GM23338 (cell line): ENCODE measurements around the gene CNOT10. TPM values are rescaled to one million over a fixed set of nuclear protein-coding genes. Genes with fewer than 3 reads are reported as not detected.
A peak's percentile ranks its signal among the peaks of the same experiment; 100 is the strongest.

Source experiments
- ATAC-seq: fragments of 200-7000 bp; cut with Tn5 transposase; 3 replicates; pipeline ENCODE4 v1.9.1; 2020
- DNase-seq: peaks from one replicate; pipeline ENCODE4 v3.0.0-alpha.2; 2015; ENCODE audit warnings: low spot score
- H2AFZ ChIP-seq: fragments of 200-600 bp; sonication (generic); 2 replicates; pipeline ENCODE4 v1.8.0; 2016; ENCODE audit warnings: antibody characterized with exemption, mild to moderate bottlenecking, moderate library complexity
- H3F3A ChIP-seq: fragments of 200-600 bp; sonication (generic); replicated peaks from 2 replicates; pipeline ENCODE4 v1.8.0; 2017; ENCODE audit warnings: antibody characterized with exemption, mixed run types, low read depth
- H3K27ac ChIP-seq: fragments of 200-600 bp; sonication (generic); 2 replicates; pipeline ENCODE4 v1.6.1; 2016; ENCODE audit warnings: low read depth
- H3K27me3 ChIP-seq: fragments of 200-600 bp; sonication (generic); 2 replicates; pipeline ENCODE4 v1.8.0; 2016; ENCODE audit warnings: mild to moderate bottlenecking, mixed run types, moderate library complexity; ENCODE audit not compliant: insufficient read depth
- H3K36me3 ChIP-seq: fragments of 200-600 bp; sonication (generic); 2 replicates; pipeline ENCODE4 v1.8.0; 2016; ENCODE audit warnings: mild to moderate bottlenecking; ENCODE audit not compliant: insufficient read depth
- H3K4me1 ChIP-seq: fragments of 200-600 bp; sonication (generic); 2 replicates; pipeline ENCODE4 v1.8.0; 2016; ENCODE audit warnings: mild to moderate bottlenecking, moderate library complexity; ENCODE audit not compliant: insufficient read depth
- H3K4me2 ChIP-seq: fragments of 200-600 bp; sonication (generic); 2 replicates; pipeline ENCODE4 v1.7.1; 2017; ENCODE audit warnings: mixed run types
- H3K4me3 ChIP-seq: fragments of 200-600 bp; sonication (generic); 2 replicates; pipeline ENCODE4 v1.6.1; 2016; ENCODE audit warnings: mixed run types
- H3K79me2 ChIP-seq: fragments of 200-600 bp; sonication (generic); replicated peaks from 2 replicates; pipeline ENCODE4 v1.8.0; 2017; ENCODE audit warnings: mild to moderate bottlenecking; ENCODE audit not compliant: insufficient read depth
- H3K9me2 ChIP-seq: fragments of 200-600 bp; sonication (generic); 2 replicates; pipeline ENCODE4 v1.8.0; 2017; ENCODE audit not compliant: insufficient read depth
- H4K20me1 ChIP-seq: fragments of 200-600 bp; sonication (generic); replicated peaks from 2 replicates; pipeline ENCODE4 v1.8.0; 2017; ENCODE audit warnings: mild to moderate bottlenecking; ENCODE audit not compliant: insufficient read depth
- H3K27ac Mint-ChIP-seq: 2 replicates; pipeline ENCODE4 v1.8.0; 2020; ENCODE audit warnings: inconsistent platforms, mild to moderate bottlenecking, moderate library complexity, mixed read lengths
- H3K27me3 Mint-ChIP-seq: 3 replicates; pipeline ENCODE4 v1.8.0; 2022; ENCODE audit warnings: low read depth, mild to moderate bottlenecking, moderate library complexity, mixed read lengths, inconsistent platforms; ENCODE audit not compliant: insufficient read depth, poor library complexity
- H3K36me3 Mint-ChIP-seq: 3 replicates; pipeline ENCODE4 v1.8.0; 2021; ENCODE audit warnings: low read depth, mild to moderate bottlenecking, inconsistent platforms, moderate library complexity, mixed read lengths
- H3K4me1 Mint-ChIP-seq: 3 replicates; pipeline ENCODE4 v1.8.0; 2020; ENCODE audit warnings: mild to moderate bottlenecking, inconsistent platforms, mixed read lengths
- H3K4me3 Mint-ChIP-seq: 3 replicates; pipeline ENCODE4 v1.8.0; 2021; ENCODE audit warnings: moderate library complexity, mild to moderate bottlenecking, inconsistent platforms, mixed read lengths
- H3K9me3 Mint-ChIP-seq: 3 replicates; pipeline ENCODE4 v1.8.0; 2020; ENCODE audit warnings: moderate library complexity, mild to moderate bottlenecking, inconsistent platforms, mixed read lengths
- CREB1 ChIP-seq: fragments of 250-450 bp; sonication (Bioruptor Pico); IDR thresholded peaks from 2 replicates; pipeline ENCODE4 v1.5.0; 2020; ENCODE audit warnings: low read depth, mild to moderate bottlenecking, moderate library complexity
- CTCF ChIP-seq, 2 experiments: fragments of 200-600 bp in 1 of 2; sonication (generic) in 1 of 2; conservative IDR thresholded peaks; 2 replicates each; pipeline versions ENCODE4 v1.5.1 to v1.6.1; 2016 to 2017; ENCODE audit warnings: antibody characterized with exemption in 2 of 2, low read depth in 2 of 2, mild to moderate bottlenecking in 2 of 2, moderate library complexity in 1 of 2
- EZH2 ChIP-seq: fragments of 200-600 bp; sonication (generic); IDR thresholded peaks from one replicate; pipeline ENCODE4 v1.8.0; 2017; ENCODE audit warnings: antibody characterized with exemption, mild to moderate bottlenecking, low read depth; ENCODE audit not compliant: unreplicated experiment
- EZH2phosphoT487 ChIP-seq: fragments of 200-600 bp; sonication (generic); IDR thresholded peaks from one replicate; pipeline ENCODE4 v1.8.1; 2018; ENCODE audit warnings: antibody characterized with exemption; ENCODE audit not compliant: unreplicated experiment
- JUNB ChIP-seq: IDR thresholded peaks from one replicate; pipeline ENCODE4 v1.6.1; 2016; ENCODE audit warnings: antibody characterized with exemption; ENCODE audit not compliant: unreplicated experiment
- POLR2AphosphoS5 ChIP-seq: IDR thresholded peaks from 2 replicates; pipeline ENCODE4 v1.6.1; 2016; ENCODE audit warnings: antibody characterized with exemption, low read depth
- REST ChIP-seq: IDR thresholded peaks from one replicate; pipeline ENCODE4 v1.6.1; 2018; ENCODE audit warnings: antibody characterized with exemption; ENCODE audit not compliant: unreplicated experiment
- STAT1 ChIP-seq: IDR thresholded peaks from one replicate; pipeline ENCODE4 v1.6.1; 2016; ENCODE audit warnings: antibody characterized with exemption; ENCODE audit not compliant: unreplicated experiment
- ZNF331 ChIP-seq: fragments of 250-450 bp; sonication (Bioruptor Pico); IDR thresholded peaks from 2 replicates; pipeline ENCODE4 v1.5.0; 2020; ENCODE audit warnings: low read depth, mild to moderate bottlenecking, moderate library complexity
- ZNF462 ChIP-seq: fragments of 250-450 bp; sonication (Bioruptor Pico); IDR thresholded peaks from 2 replicates; pipeline ENCODE4 v1.5.0; 2020; ENCODE audit warnings: mild to moderate bottlenecking, moderate library complexity
- polyA plus RNA-seq: library from polyadenylated mRNA; unstranded; fragments of >200 nt; fragmentation: Nextera tagmentation; extraction: Ambion mirVana; gene quantifications from 2 replicates; pipeline ENCODE4 v1.2.1, GENCODE V29; 2016
- total RNA-seq: library from RNA; depleted of rRNA; stranded (reverse); fragments of >200 nt; shearing (Covaris generic); gene quantifications from 2 replicates; pipeline ENCODE4 v1.2.3, GENCODE V29; 2014

The CNOT10 gene
- total and polyA plus RNA-seq, 2 experiments from 2014 or later, result 27.2 to 46.9 TPM

- no peak for TF ChIP-seq CTCF (conservative IDR thresholded peaks at IDR 0.05; ENCODE audit: low read depth in 2 of 2)
- no peak for TF ChIP-seq POLR2AphosphoS5
- TF ChIP-seq REST, result no peak
These were observed 74.4 kb downstream of the CNOT10 start (continued) for GRCh38 chr3:32759342-32759741.

GRCh38 chr3:32764481-32764880, 79.5 kb downstream of the CNOT10 start:
- no peak overlapping the region for H3K4me3 ChIP-seq
- DNase-seq (no peak), ATAC-seq (no peak)
- no peaks in the 10 kb centered on the region for H3K27me3 ChIP-seq
- H3K4me2 ChIP-seq, result no peak overlapping the region
- Mint-ChIP-seq H3K9me3 (no peaks in the 10 kb centered on the region), H3K36me3 (peaks cover 51% of the 10 kb centered on the region), H3K27me3 (peaks cover 2% of the 10 kb centered on the region), H3K4me3 (no peak overlapping the region), H3K4me1 (peaks cover 6% of the 10 kb centered on the region; the same call in 2 of the 3 replicates), H3K27ac (no peak overlapping the region)
- peak overlapping the region; percentile 57; the same call in 1 of the 2 replicates for H3K27ac ChIP-seq
- H3K4me1 ChIP-seq, result no peaks in the 10 kb centered on the region; the same call in 1 of the 2 replicates
- no peaks in the 10 kb centered on the region for H4K20me1 ChIP-seq
- peaks cover 43% of the 10 kb centered on the region for H3K36me3 ChIP-seq
- H3K79me2 ChIP-seq, result no peaks in the 10 kb centered on the region
- H3F3A ChIP-seq, result 0 out of 2 replicates have a peak, but pooled peaks cover 2% of the 10 kb centered on the region
- no peaks in the 10 kb centered on the region for H3K9me2 ChIP-seq
- H2AFZ ChIP-seq, result no peak overlapping the region
- TF ChIP-seq EZH2 (no peak), POLR2AphosphoS5 (no peak), CREB1 (CRISPR knock-in tag) (no peak), STAT1 (no peak), ZNF331 (no peak), EZH2phosphoT487 (no peak), REST (no peak), JUNB (no peak), ZNF462 (CRISPR knock-in tag) (no peak)
